HG03159 (cell line): ENCODE results near the gene ADAMTS17.
"Not testable (repeated sequence)": the region's sequence is repeated elsewhere in the genome, so short reads cannot be mapped to it uniquely, and the experiment has no call there.

Source experiments
- ATAC-seq: cut with Tn5 transposase; IDR thresholded peaks from one replicate; pipeline ENCODE4 v1.9.1; 2021; ENCODE audit warnings: mild to moderate bottlenecking, moderate library complexity; ENCODE audit not compliant: unreplicated experiment

The ADAMTS17 gene

GRCh38 chr15:100096248-100096600 lies 245.6 kb downstream of the ADAMTS17 start:
- no peak for ATAC-seq

- ATAC-seq = no peak
Observed at GRCh38 chr15:100095541-100096247, 246.1 kb downstream of the ADAMTS17 start.

GRCh38 chr15:100094127-100094510 lies 247.7 kb downstream of the ADAMTS17 start:
- ATAC-seq = no peak

- ATAC-seq = no peak
Observed at GRCh38 chr15:100093211-100094126, 248.3 kb downstream of the ADAMTS17 start.

GRCh38 chr15:100092034-100092433 lies 249.7 kb downstream of the ADAMTS17 start:
- no peak for ATAC-seq

GRCh38 chr15:100090411-100090810 lies 251.4 kb downstream of the ADAMTS17 start:
- no peak for ATAC-seq

GRCh38 chr15:100084042-100084821 lies 257.5 kb downstream of the ADAMTS17 start:
- not testable (repeated sequence) for ATAC-seq

GRCh38 chr15:100083572-100083971 lies 258.2 kb downstream of the ADAMTS17 start:
- ATAC-seq = no peak

- no peak for ATAC-seq
Observed at GRCh38 chr15:100082761-100083402, 258.9 kb downstream of the ADAMTS17 start.

- no peak for ATAC-seq
Observed at GRCh38 chr15:100081454-100081853, 260.3 kb downstream of the ADAMTS17 start.

GRCh38 chr15:100078511-100079220 lies 263.1 kb downstream of the ADAMTS17 start:
- ATAC-seq = no peak

- no peak for ATAC-seq
Observed at GRCh38 chr15:100075229-100075628, 266.5 kb downstream of the ADAMTS17 start.

- no peak for ATAC-seq
Observed at GRCh38 chr15:100073982-100074381, 267.8 kb downstream of the ADAMTS17 start.

- ATAC-seq = not testable (repeated sequence)
Observed at GRCh38 chr15:100066521-100067280, 275.1 kb downstream of the ADAMTS17 start.

- ATAC-seq = no peak
Observed at GRCh38 chr15:100061944-100062343, 279.8 kb downstream of the ADAMTS17 start.

GRCh38 chr15:100060276-100060926 lies 281.4 kb downstream of the ADAMTS17 start:
- no peak for ATAC-seq

GRCh38 chr15:100059521-100059920 lies 282.3 kb downstream of the ADAMTS17 start:
- ATAC-seq = no peak

- ATAC-seq = no peak
Observed at GRCh38 chr15:100059094-100059493, 282.7 kb downstream of the ADAMTS17 start.

- ATAC-seq = no peak
Observed at GRCh38 chr15:100058458-100058857, 283.3 kb downstream of the ADAMTS17 start.
